Spleen (tissue), 7 donors: ENCODE data around the gene MYOM3.

Experiments
- CTCF ChIP-seq, 11 experiments: fragments of 200-600 bp in 7 of 11; fragments of 450-650 bp in 4 of 11; sonication (generic) in 4 of 11; IDR thresholded peaks in 8 of 11; conservative IDR thresholded peaks in 3 of 11; 1 replicate in 7 of 11; 2 replicates in 4 of 11; pipeline versions ENCODE4 v1.4.0 to v1.8.0; 2016 to 2021; ENCODE audit warnings: antibody characterized with exemption in 11 of 11, inconsistent platforms in 4 of 11, mild to moderate bottlenecking in 1 of 11
- POLR2A ChIP-seq, 3 donors: fragments of 450-650 bp; IDR thresholded peaks; one replicate each; pipeline ENCODE4 v1.5.1; 2017; ENCODE audit warnings: antibody characterized with exemption in 3 of 3, mild to moderate bottlenecking in 1 of 3
- POLR2AphosphoS5 ChIP-seq, 3 donors: sonication (generic); formaldehyde crosslinking; IDR thresholded peaks; one replicate each; pipeline ENCODE4 v1.5.1; 2017; ENCODE audit warnings: antibody characterized with exemption in 3 of 3
- donor health status: DM: no; HTN: no; CAD: no; lungs with moderate emphysema.
- donor health status: DM: no; HTN: no; CAD: no.
- donor health status: DM: no; HTN: no; CAD: no.

GRCh38 chr1:24122776-24123175 lies 10.8 kb upstream of the MYOM3 start:
- TF ChIP-seq CTCF (IDR thresholded peaks at IDR 0.05 in 8 of 11, conservative IDR thresholded peaks at IDR 0.05 in 3 of 11) (no peak), POLR2A (IDR thresholded peaks at IDR 0.05) (no peak), POLR2AphosphoS5 (IDR thresholded peaks at IDR 0.05) (no peak)
